HEK293 (cell line): ENCODE data around the gene FKRP.
A peak's percentile ranks its signal among the peaks of the same experiment; 100 is the strongest.

ENCODE experiments used
- CTCF ChIA-PET: fragments of 350-600 bp; formaldehyde crosslinking; extraction: SDS; loops from one replicate; lab custom pipeline; 2021; ENCODE audit warnings: antibody characterized with exemption; lab: Yijun Ruan, JAX
- POLR2A ChIA-PET: fragments of 300-600 bp; formaldehyde crosslinking; extraction: SDS; loops from one replicate; lab custom pipeline; 2020; ENCODE audit warnings: antibody characterized with exemption, inconsistent platforms; lab: Yijun Ruan, JAX
- H3K27ac ChIP-seq: fragments of 200-500 bp; sonication (Bioruptor generic); 2 replicates; pipeline ENCODE4 v1.5.1; 2014; ENCODE audit warnings: low read depth, low read length, control low read depth, inconsistent platforms; ENCODE audit errors: extremely low read depth
- H3K36me3 ChIP-seq, 2 experiments: fragments of 200-500 bp in 1 of 2; sonication (Bioruptor generic) in 1 of 2; 1 replicate in 1 of 2; 2 replicates in 1 of 2; pipeline ENCODE4 v1.5.1; 2014 to 2017; ENCODE audit warnings: inconsistent platforms in 2 of 2, low read length in 2 of 2; ENCODE audit not compliant: control insufficient read depth in 2 of 2, insufficient read depth in 1 of 2
- H3K4me1 ChIP-seq: fragments of 200-500 bp; sonication (Bioruptor generic); 2 replicates; pipeline ENCODE4 v1.5.1; 2014; ENCODE audit warnings: mild to moderate bottlenecking, low read length, inconsistent platforms; ENCODE audit not compliant: control insufficient read depth, insufficient read depth
- H3K4me3 ChIP-seq: 2 replicates; pipeline ENCODE4 v1.5.1; 2011; ENCODE audit warnings: low read depth, mild to moderate bottlenecking, control low read depth, low read length, moderate library complexity
- H3K9me3 ChIP-seq: fragments of 200-500 bp; sonication (Bioruptor generic); 2 replicates; pipeline ENCODE4 v1.5.1; 2014; ENCODE audit warnings: low read depth, low read length, inconsistent platforms; ENCODE audit not compliant: control insufficient read depth, insufficient read depth
- GLIS1 ChIP-seq: fragments of 450-650 bp; formaldehyde crosslinking; IDR thresholded peaks from 2 replicates; pipeline ENCODE4 v1.5.1; 2016; ENCODE audit warnings: missing biosample characterization, missing genetic modification characterization
- SCRT2 ChIP-seq: fragments of 450-650 bp; formaldehyde crosslinking; IDR thresholded peaks from 2 replicates; pipeline ENCODE4 v1.5.1; 2016; ENCODE audit warnings: missing biosample characterization, missing genetic modification characterization
- ZFHX2 ChIP-seq: fragments of 450-650 bp; formaldehyde crosslinking; conservative IDR thresholded peaks from 2 replicates; pipeline ENCODE4 v1.5.1; 2016; ENCODE audit warnings: missing biosample characterization, missing genetic modification characterization
- ZNF302 ChIP-seq: fragments of 450-650 bp; formaldehyde crosslinking; IDR thresholded peaks from 2 replicates; pipeline ENCODE4 v1.5.1; 2016; ENCODE audit warnings: missing biosample characterization, missing genetic modification characterization, low read depth
- ZNF423 ChIP-seq: fragments of 450-650 bp; formaldehyde crosslinking; IDR thresholded peaks from 2 replicates; pipeline ENCODE4 v1.5.1; 2016; ENCODE audit warnings: missing biosample characterization, missing genetic modification characterization
- ZNF555 ChIP-seq: fragments of 450-650 bp; formaldehyde crosslinking; conservative IDR thresholded peaks from 2 replicates; pipeline ENCODE4 v1.5.1; 2017; ENCODE audit warnings: missing biosample characterization, mild to moderate bottlenecking, missing genetic modification characterization, inconsistent platforms
- ZNF768 ChIP-seq: fragments of 450-650 bp; formaldehyde crosslinking; IDR thresholded peaks from 2 replicates; pipeline ENCODE4 v1.5.1; 2018; ENCODE audit warnings: missing biosample characterization, mild to moderate bottlenecking, missing genetic modification characterization
- ZNF776 ChIP-seq: fragments of 450-650 bp; formaldehyde crosslinking; IDR thresholded peaks from 2 replicates; pipeline ENCODE4 v1.5.0; 2017; ENCODE audit warnings: missing biosample characterization, missing genetic modification characterization, borderline replicate concordance
- TF ChIP-seq, protein P1 (sequence below): fragments of 450-650 bp; formaldehyde crosslinking; IDR thresholded peaks from 2 replicates; pipeline ENCODE4 v1.5.1; 2016; ENCODE audit warnings: missing biosample characterization, missing genetic modification characterization
- TF ChIP-seq, protein P2 (sequence below): fragments of 450-650 bp; formaldehyde crosslinking; IDR thresholded peaks from 2 replicates; pipeline ENCODE4 v1.5.1; 2016; ENCODE audit warnings: missing biosample characterization, missing genetic modification characterization

FKRP gene

DNA sequence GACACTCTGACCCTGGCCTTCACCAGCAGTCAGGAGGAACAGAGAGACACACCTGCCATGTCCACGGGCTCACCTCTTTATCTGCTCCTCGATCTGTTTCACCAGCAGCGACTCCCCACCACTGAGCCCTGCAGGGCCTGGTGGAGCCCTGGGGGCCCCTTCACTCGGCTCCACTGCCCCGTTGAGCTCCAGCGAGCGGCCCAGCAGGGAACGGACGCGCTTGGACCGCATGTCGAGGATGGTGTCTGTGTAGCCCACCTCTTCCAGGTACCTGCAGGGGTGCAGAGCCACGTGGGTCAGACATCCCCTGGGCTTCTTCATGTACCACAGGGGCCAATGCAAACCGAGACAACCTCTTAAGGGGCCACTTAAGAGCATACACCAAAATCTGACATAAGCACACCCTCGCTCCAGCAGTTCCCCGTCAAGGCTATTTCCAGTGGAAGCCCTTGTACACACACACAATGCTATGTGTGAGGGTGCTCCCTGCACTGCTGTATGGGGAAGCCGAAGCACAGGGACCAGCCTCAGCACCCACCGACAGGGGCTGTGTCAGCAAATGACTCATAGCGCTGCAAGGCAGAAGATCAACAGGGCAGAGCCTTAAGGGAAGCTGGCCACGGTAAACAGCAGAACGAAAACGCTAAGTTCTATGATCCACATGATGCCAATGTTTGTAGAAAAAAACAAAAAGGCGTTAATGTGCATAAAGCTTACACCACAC is 12.7 kb upstream of the FKRP start:
- ChIA-PET CTCF (interaction anchor here (0.6 to 2.0 kb wide), 2 partner anchors 10 to 17 kb away, joined by 3 to 10 read pairs; no protein-coding TSS in a partner anchor), POLR2A (no interaction called here)
- Histone ChIP-seq H3K36me3 (peaks cover 39 to 88% of the 10 kb centered on the region in 2 experiments), H3K9me3 (no peaks in the 10 kb centered on the region), H3K27ac (peak overlapping the region; percentile 16; the same call in 1 of the 2 replicates), H3K4me1 (no peaks in the 10 kb centered on the region; the same call in 1 of the 2 replicates), H3K4me3 (no peak overlapping the region)
- no peak for TF ChIP-seq ZNF423
- TF ChIP-seq SCRT2, result peak; percentile 74

DNA sequence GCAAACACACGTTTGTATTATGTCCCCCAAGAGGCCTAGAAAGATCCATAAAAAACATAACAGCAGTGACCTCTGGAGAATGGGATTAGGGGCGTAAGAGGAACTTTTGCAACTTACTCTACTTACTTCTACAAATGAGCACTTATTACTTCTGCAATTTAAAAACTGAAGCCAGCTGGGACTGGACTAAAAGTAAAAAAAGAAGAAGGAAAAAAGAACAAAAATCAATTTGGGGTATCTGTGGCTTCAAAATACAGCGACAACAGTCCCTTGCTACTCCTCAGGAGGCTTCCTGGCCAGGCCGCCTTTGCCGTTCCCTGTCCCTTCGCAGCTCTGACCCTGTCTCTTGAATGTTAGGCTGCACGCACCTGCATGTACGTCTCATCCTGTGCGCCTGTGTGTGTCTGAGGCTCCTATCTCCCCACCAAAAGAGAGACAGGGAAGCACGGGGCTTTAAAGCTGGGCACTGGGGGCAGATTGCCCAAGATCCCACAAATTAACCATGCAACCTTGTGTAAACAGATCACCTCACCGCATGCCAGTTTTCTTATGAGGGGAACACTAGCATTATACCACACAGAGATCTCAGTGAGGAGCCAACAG is 12.1 kb upstream of the FKRP start:
- Histone ChIP-seq H3K4me3 (no peak overlapping the region), H3K27ac (no peak overlapping the region), H3K36me3 (peaks cover 39 to 88% of the 10 kb centered on the region in 2 experiments), H3K9me3 (no peaks in the 10 kb centered on the region), H3K4me1 (no peaks in the 10 kb centered on the region; the same call in 1 of the 2 replicates)
- CTCF ChIA-PET, result interaction anchor here (0.6 to 2.0 kb wide), 2 partner anchors 10 to 17 kb away, joined by 3 to 10 read pairs; no protein-coding TSS in a partner anchor
- TF ChIP-seq ZNF776 (tag by site-specific recombination), result no peak
- 0 out of 2 replicates have a peak, but pooled peaks have one; percentile 9 for TF ChIP-seq GLIS1 (tag by site-specific recombination)
- POLR2A ChIA-PET, result interaction anchor here (0.5 to 0.6 kb wide), 2 partner anchors 404 to 414 kb away, joined by 3 to 5 read pairs; no protein-coding TSS in a partner anchor

DNA sequence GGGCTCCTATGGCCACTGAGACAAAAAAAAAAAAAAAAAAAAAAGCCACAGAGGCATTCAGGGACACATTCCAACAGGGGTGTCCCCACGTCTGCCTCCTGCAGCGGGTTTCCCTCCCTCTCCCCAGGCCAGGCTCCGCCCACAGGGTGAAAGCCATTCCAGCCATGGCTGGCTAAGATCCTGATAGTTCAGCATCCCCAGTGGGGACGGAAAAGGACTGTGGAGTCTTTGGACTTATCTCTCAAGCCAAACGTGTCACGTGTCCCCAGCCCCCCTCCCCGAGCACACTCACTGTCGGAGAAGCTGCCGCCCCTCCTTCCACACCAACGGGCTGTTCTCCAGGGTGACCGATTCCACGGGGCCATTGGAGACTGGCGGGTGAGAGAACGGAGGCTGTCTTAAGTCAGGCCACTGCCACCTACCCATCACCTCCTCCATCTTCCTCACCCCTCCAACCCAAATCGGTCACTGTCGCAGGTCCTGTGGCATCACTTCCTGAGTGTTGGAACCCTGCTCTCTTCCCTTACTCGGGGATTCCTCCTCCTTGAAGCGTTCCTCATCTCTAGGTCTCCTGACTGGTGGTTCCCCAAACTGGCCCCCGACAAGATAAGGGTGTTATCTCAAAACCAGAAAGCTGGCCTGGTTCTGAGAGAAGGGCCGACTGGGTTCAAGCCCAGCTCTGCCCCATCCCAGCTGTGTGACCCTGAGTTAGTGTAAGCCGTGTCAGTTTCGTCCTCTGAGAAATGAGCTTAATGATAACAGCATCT is 9.1 kb upstream of the FKRP start:
- TF ChIP-seq, protein P1, sequence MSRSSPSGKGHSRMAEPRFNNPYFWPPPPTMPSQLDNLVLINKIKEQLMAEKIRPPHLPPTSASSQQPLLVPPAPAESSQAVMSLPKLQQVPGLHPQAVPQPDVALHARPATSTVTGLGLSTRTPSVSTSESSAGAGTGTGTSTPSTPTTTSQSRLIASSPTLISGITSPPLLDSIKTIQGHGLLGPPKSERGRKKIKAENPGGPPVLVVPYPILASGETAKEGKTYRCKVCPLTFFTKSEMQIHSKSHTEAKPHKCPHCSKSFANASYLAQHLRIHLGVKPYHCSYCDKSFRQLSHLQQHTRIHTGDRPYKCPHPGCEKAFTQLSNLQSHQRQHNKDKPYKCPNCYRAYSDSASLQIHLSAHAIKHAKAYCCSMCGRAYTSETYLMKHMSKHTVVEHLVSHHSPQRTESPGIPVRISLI (tag by site-specific recombination), result 0 out of 2 replicates have a peak, but pooled peaks have one; percentile 25
- 0 out of 2 replicates have a peak, but pooled peaks have one; percentile 23 for TF ChIP-seq GLIS1 (tag by site-specific recombination)
- no peak for TF ChIP-seq ZNF302
- ChIA-PET POLR2A (interaction anchor here (0.7 kb wide), 1 partner anchor 8 kb away, joined by 3 read pairs; no protein-coding TSS in a partner anchor), CTCF (interaction anchor here (1.0 to 2.4 kb wide), 8 partner anchors 9 to 104 kb away, joined by 3 to 5 read pairs (median 3); partner anchors contain the start of gene DACT3)
- H3K9me3 ChIP-seq, result no peaks in the 10 kb centered on the region
- H3K36me3 ChIP-seq, result peaks cover 39 to 84% of the 10 kb centered on the region in 2 experiments
- peak overlapping the region; percentile 46; the same call in 1 of the 2 replicates for H3K27ac ChIP-seq
- H3K4me3 ChIP-seq, result no peak overlapping the region
- H3K4me1 ChIP-seq, result no peaks in the 10 kb centered on the region

DNA sequence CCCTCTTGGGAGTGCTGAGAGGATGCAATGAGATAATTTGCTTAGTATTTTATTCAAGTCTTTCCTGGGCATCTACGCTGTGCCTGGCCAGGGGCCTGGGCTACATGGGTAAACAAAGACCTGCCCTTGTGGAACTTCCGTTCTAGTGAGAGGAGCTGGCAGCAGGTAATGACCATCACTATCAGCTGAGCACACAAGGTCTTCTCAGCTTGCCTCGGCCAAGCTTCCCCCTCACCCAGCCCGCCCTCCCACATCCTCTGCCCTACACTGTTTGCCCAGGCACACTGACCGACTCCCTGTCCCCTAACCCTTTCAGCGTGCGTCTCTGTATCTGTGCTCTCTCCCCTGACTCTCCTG is 8.6 kb upstream of the FKRP start:
- Histone ChIP-seq H3K4me1 (no peaks in the 10 kb centered on the region), H3K9me3 (no peaks in the 10 kb centered on the region), H3K36me3 (peaks cover 43 to 84% of the 10 kb centered on the region in 2 experiments), H3K4me3 (no peak overlapping the region), H3K27ac (peak overlapping the region; percentile 46; the same call in 1 of the 2 replicates)
- CTCF ChIA-PET, result interaction anchor here (0.5 to 1.5 kb wide), 8 partner anchors 9 to 104 kb away, joined by 3 to 5 read pairs (median 3); partner anchors contain the start of gene DACT3
- TF ChIP-seq ZNF555 (tag by site-specific recombination), result no peak
- TF ChIP-seq, protein P2, sequence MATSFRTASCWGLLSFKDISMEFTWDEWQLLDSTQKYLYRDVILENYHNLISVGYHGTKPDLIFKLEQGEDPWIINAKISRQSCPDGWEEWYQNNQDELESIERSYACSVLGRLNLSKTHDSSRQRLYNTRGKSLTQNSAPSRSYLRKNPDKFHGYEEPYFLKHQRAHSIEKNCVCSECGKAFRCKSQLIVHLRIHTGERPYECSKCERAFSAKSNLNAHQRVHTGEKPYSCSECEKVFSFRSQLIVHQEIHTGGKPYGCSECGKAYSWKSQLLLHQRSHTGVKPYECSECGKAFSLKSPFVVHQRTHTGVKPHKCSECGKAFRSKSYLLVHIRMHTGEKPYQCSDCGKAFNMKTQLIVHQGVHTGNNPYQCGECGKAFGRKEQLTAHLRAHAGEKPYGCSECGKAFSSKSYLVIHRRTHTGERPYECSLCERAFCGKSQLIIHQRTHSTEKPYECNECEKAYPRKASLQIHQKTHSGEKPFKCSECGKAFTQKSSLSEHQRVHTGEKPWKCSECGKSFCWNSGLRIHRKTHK (tag by site-specific recombination), result no peak
- no peak for TF ChIP-seq ZFHX2 (tag by site-specific recombination)
- TF ChIP-seq ZNF768, result no peak
- POLR2A ChIA-PET, result interaction anchor here (0.7 to 0.8 kb wide), 2 partner anchors 9 to 22 kb away, joined by 3 to 4 read pairs; no protein-coding TSS in a partner anchor
